ENCODE data around the gene DZIP1.

The DZIP1 gene

DNA sequence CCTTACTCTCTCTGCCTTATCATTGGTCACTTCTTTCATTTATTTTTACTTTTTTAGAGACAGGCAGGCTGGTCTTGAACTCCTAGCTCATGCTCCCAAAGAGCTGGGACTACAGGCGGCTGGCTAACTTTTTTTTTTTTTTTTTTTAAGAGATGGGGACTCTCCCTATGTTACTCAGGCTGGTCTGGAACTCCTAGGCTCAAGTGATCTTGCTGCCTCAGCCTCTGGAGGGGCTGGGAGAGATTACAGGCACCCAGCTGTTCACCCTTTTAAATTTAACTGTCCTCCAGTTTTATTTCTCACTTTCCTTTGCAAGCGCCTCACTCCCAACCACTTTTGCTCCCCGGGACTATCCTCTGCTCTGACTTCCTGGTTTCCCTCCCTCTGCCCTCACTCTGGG, 97.6 kb downstream of the DZIP1 start:
- ChIA-PET POLR2A (ENCODE audit: low non-redundant PET) (interaction anchor here (0.6 kb wide), 1 partner anchor 67 kb away, joined by 5 read pairs; no protein-coding TSS in a partner anchor), CTCF (interaction anchor here (0.6 to 2.2 kb wide), 6 partner anchors 9 to 304 kb away, joined by 3 to 5 read pairs (median 4); no protein-coding TSS in a partner anchor)
- DNase-seq (ENCODE audit: low spot score), result no peak
- H3K27ac ChIP-seq, result no peak overlapping the region
- TF ChIP-seq, protein P1, sequence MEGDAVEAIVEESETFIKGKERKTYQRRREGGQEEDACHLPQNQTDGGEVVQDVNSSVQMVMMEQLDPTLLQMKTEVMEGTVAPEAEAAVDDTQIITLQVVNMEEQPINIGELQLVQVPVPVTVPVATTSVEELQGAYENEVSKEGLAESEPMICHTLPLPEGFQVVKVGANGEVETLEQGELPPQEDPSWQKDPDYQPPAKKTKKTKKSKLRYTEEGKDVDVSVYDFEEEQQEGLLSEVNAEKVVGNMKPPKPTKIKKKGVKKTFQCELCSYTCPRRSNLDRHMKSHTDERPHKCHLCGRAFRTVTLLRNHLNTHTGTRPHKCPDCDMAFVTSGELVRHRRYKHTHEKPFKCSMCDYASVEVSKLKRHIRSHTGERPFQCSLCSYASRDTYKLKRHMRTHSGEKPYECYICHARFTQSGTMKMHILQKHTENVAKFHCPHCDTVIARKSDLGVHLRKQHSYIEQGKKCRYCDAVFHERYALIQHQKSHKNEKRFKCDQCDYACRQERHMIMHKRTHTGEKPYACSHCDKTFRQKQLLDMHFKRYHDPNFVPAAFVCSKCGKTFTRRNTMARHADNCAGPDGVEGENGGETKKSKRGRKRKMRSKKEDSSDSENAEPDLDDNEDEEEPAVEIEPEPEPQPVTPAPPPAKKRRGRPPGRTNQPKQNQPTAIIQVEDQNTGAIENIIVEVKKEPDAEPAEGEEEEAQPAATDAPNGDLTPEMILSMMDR (conservative IDR thresholded peaks at IDR 0.05; ENCODE audit: low read depth), result no peak

DNA sequence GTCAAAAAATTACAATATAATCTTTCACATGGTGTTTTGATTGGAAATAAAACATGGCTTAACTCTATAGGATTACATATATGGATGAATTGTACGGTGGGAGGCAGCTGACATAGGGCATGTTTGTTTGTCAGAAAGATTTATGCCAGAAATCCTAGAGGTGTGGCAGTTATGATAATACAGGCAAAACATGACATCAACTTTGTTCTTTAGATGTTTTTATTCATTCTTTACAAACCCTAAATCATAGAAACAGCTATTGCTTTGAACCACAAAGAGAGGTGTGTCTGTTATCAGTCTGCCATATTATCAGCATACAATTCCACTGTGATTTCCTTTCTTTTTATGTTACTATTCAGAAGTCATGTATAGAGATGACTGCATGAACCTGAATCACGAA, 100.2 kb downstream of the DZIP1 start:
- no peak overlapping the region for H3K27ac ChIP-seq
- ChIA-PET POLR2A (ENCODE audit: low non-redundant PET) (no interaction called here), CTCF (interaction anchor here (0.8 kb wide), 1 partner anchor 19 kb away, joined by 7 read pairs; no protein-coding TSS in a partner anchor)
- TF ChIP-seq, protein P1 (conservative IDR thresholded peaks at IDR 0.05; ENCODE audit: low read depth), result no peak
- no peak for DNase-seq (ENCODE audit: low spot score)

DNA sequence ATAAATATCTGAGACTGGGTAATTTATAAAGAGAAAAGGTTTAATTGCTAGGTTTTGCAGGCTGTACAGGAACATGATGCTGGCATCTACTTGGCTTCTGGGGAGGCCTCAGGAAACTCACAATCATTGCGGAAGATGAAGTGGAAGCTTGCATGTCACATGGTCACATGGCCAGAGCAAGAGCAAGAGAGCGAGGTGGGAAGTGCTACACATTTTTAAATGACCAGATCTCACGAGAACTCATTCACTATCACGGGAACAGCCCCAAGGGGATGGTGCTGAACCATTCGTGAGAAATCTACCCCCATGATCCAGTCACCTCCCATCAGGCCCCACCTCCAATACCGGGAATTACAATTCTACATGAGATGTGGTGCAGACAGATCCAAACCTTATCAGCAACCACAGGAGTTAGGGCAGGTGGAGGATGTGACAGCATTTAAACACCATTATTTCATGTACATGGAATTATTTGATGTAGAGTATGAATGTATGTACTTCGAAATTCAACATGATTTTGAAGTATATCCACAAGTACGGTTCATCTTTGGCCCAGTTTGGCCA, 102.5 kb downstream of the DZIP1 start:
- no peak overlapping the region for H3K27ac ChIP-seq
- no peak for DNase-seq (ENCODE audit: low spot score)
- POLR2A ChIA-PET (ENCODE audit: low non-redundant PET), result no interaction called here
- TF ChIP-seq, protein P1 (conservative IDR thresholded peaks at IDR 0.05; ENCODE audit: low read depth), result no peak
- CTCF ChIA-PET, result no interaction called here

DNA sequence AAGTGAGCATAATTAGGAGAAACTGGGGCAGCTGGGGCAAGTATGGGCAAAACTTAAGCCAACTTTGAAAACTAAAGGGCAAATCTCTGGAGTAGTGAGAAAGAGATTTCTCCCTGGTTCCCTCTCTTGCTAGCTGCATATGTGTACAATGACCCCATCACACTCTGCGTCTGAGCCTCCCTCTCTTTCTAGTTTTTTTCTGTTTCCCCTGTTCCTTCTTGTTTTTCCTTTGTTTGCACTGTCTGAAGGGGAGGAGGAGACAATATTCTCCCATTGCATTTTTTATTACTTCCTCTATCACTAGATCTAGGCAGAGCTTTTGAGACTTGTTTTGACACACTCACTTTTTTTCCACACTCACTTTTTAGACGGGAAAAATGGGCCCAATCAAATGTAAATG, 103.2 kb downstream of the DZIP1 start:
- CTCF ChIA-PET, result no interaction called here
- DNase-seq (ENCODE audit: low spot score), result no peak
- POLR2A ChIA-PET (ENCODE audit: low non-redundant PET), result no interaction called here
- H3K27ac ChIP-seq, result no peak overlapping the region
- TF ChIP-seq, protein P1 (conservative IDR thresholded peaks at IDR 0.05; ENCODE audit: low read depth), result no peak

DNA sequence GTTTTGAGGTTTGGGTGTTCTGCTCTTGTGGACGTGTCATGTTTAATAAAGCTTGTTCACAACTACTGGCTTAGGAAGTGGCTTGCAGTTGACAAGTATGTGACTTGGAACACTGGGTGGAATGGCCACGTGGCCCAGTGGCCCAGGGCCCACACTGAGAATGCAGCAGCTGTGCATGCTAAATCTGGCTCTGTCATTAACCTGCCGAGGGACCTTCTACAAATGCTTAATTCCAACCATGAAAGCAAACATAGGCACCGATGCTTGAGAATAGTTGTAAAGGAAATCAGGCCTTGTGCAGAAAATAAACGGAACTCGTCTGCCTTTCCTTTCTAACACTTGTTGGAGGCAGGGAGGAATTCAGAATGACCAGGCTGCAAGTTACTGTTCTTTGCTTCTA, 103.6 kb downstream of the DZIP1 start:
- TF ChIP-seq, protein P1 (conservative IDR thresholded peaks at IDR 0.05; ENCODE audit: low read depth), result no peak
- DNase-seq (ENCODE audit: low spot score), result no peak
- no peak overlapping the region for H3K27ac ChIP-seq
- ChIA-PET POLR2A (ENCODE audit: low non-redundant PET) (no interaction called here), CTCF (interaction anchor here (0.5 to 0.6 kb wide), 2 partner anchors 24 to 1329 kb away, joined by 3 read pairs; no protein-coding TSS in a partner anchor)

DNA sequence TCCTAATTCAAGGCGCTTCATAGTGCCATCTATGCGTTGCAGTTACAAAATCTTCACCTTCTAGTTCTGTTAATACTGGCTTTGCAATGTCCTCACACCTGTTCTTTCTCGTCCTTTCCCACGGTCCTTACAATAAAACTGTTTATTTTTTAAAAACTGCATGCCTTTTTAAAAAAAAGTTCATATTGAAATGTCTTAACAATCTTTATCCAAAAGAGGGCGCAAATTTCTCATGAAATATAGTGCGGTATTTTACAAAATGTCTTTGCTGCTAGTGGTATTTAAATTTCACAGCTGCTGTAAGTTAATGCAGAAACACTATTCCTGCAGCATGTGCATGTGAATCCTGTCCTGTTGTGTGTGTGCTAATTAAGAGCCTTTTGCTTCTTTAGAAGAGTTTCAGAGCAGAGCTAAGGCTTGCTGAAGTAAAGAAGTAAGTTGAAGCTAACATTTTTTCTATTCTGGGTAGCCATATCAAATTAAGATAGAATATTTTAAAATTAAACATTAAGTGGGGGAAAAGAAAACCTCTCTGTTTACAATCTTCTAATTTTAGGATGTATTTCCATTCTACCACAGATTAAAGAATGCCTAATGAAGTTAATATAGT, 107.8 kb downstream of the DZIP1 start:
- TF ChIP-seq, protein P1 (conservative IDR thresholded peaks at IDR 0.05; ENCODE audit: low read depth), result peak; percentile 60
- ChIA-PET CTCF (interaction anchor here (0.7 to 1.7 kb wide), 9 partner anchors 10 to 1357 kb away, joined by 3 to 8 read pairs (median 4); no protein-coding TSS in a partner anchor), POLR2A (ENCODE audit: low non-redundant PET) (no interaction called here)
- no peak overlapping the region for H3K27ac ChIP-seq
- DNase-seq (ENCODE audit: low spot score), result no peak
